Measurements from ENCODE around the gene NEB.

Gene NEB

DNA sequence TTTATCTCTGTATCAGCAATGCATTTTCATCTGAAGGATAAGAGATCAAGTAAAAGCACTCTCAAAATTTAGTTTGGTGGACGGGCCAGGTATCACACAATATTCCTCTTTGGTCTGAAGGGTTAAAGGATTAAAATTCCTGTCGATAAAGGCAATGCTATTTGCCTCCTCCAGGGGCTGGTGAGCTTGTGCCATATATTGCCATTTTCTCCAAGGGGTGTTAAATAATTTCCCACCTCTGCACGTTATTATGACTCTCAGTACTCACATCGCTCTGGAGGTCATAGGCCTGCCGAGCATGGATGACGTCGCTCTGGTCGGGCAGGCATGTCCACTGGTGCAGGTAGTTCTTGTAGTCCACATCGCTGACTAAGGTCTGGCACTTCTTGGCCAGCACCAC, 94.2 kb downstream of the NEB start:
- DNase-seq (ENCODE audit: low read depth), result no peak
- TF ChIP-seq, protein P1, sequence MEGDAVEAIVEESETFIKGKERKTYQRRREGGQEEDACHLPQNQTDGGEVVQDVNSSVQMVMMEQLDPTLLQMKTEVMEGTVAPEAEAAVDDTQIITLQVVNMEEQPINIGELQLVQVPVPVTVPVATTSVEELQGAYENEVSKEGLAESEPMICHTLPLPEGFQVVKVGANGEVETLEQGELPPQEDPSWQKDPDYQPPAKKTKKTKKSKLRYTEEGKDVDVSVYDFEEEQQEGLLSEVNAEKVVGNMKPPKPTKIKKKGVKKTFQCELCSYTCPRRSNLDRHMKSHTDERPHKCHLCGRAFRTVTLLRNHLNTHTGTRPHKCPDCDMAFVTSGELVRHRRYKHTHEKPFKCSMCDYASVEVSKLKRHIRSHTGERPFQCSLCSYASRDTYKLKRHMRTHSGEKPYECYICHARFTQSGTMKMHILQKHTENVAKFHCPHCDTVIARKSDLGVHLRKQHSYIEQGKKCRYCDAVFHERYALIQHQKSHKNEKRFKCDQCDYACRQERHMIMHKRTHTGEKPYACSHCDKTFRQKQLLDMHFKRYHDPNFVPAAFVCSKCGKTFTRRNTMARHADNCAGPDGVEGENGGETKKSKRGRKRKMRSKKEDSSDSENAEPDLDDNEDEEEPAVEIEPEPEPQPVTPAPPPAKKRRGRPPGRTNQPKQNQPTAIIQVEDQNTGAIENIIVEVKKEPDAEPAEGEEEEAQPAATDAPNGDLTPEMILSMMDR (conservative IDR thresholded peaks at IDR 0.05; ENCODE audit: low read depth, low read length), result no peak
- H3K4me3 ChIP-seq (ENCODE audit: low read depth, low read length), result no peak overlapping the region

DNA sequence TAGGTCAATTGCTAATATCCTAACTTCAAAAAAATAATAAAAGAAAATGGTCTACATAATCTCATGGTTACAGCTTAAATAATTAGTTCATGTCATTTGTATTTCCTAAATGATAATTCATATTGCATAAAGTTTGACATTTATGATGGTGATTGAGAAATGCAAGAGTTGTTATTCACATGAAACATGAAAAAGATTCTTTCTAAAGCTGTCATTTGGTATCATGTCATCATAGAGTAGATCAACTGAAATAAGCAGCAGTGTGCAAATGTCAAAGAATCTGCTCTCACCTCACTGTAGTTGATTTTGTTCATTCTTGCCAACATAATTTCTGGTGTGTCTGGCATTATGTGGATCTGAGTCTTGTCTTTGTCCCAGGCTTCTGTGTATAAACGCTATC, 95.3 kb downstream of the NEB start:
- DNase-seq (ENCODE audit: low read depth), result no peak
- TF ChIP-seq, protein P1 (conservative IDR thresholded peaks at IDR 0.05; ENCODE audit: low read depth, low read length), result no peak
- no peak overlapping the region for H3K4me3 ChIP-seq (ENCODE audit: low read depth, low read length)

DNA sequence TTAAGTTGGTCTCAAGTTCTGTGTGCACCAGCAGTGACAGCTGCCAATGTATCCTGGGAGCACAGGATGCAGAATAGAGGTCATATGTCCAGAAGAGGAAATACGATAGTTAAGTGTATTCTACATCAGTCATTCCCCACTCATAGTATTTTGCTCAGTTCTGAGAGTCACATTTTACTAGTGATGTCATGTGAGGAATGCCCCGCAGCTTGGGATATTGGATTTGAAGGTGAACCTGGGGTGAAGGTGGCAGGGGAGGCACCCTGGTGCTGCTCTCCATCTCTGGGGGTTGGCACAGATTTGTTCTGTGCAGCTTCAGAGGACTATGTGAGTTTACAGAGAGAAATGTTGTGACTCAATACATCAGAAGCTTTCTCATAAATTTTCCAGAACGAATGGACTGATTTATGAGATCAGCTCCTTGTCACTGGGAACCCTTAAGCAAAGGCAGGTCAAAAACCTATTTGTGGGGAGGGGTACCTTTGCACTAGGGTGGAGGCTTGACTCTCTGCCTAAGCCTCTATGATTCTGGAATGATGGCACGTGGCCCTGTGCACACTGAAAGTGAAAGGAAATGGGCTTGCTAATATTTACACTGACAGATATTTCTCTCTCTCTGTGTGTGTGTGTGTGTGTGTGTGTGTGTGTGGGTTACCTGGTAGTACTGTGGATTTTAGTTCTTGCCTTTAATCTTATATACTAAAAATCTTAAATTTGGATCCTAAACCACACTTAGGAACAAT, 95.9 kb downstream of the NEB start:
- DNase-seq (ENCODE audit: low read depth), result peak; percentile 31
- H3K4me3 ChIP-seq (ENCODE audit: low read depth, low read length), result no peak overlapping the region

DNA sequence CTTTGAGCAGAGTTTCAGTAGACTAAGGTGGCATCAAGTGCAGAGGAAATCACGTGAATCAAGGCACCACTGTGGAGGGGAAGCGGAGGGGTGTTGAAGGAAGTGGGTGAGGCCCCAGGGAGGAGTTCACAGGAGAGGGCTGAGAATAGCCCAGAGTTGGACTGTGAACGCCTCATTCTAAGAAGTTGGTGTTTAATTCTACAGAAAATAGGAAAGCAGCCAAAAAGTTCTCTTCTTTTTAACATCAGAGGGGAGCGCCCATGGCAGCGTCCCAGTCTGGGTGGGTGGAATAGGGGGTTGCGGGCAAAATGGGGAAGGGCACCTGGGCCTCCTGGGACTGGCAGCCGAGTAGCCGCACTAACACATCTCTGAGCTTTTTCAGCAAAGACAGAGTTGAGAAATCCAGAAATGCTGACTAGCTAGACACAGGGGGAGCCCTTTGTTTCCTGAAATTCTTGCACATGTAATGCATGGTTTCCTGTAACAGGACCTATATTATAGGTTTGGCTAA, 97.0 kb downstream of the NEB start:
- TF ChIP-seq, protein P1 (conservative IDR thresholded peaks at IDR 0.05; ENCODE audit: low read depth, low read length), result no peak
- no peak overlapping the region for H3K4me3 ChIP-seq (ENCODE audit: low read depth, low read length)
- no peak for DNase-seq (ENCODE audit: low read depth)

More for the DNA sequence above, 95.9 kb downstream of the NEB start:
- TF ChIP-seq, protein P1 (conservative IDR thresholded peaks at IDR 0.05; ENCODE audit: low read depth, low read length), result no peak

DNA sequence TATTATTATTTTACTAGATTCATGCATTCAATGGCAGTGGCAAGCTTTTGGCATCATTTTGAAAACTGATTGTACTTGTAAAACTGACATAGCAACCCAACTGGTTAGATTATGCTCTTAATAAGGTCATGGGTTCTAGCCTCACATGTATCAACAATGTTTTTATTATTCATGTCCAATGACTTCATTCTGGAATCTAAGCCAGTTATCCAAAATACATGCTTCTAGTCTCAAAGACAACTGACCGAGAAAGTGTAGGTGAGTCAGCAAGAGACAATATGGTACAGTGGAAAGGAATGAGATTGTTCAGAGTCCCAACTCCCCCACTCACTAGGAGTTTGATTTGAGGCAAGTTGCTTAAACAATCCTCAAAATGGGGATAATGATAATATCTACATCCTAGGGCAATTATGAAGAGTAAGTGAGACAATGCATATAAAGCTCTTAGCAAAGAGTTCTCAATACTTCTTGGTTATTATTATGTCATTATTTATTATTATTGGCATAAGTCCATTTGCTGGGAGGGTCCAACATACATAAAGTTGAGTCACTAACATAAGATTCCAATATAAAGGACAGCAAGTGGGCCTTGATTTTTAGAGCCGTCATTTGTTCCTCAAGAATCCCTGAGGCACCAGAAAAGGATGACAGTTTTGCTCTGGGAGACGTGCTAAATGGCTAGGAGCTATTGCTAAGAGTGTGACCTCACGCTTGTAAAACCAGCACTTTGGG, 99.4 kb downstream of the NEB start:
- no peak overlapping the region for H3K4me3 ChIP-seq (ENCODE audit: low read depth, low read length)
- TF ChIP-seq, protein P1 (conservative IDR thresholded peaks at IDR 0.05; ENCODE audit: low read depth, low read length), result no peak
- DNase-seq (ENCODE audit: low read depth), result no peak

DNA sequence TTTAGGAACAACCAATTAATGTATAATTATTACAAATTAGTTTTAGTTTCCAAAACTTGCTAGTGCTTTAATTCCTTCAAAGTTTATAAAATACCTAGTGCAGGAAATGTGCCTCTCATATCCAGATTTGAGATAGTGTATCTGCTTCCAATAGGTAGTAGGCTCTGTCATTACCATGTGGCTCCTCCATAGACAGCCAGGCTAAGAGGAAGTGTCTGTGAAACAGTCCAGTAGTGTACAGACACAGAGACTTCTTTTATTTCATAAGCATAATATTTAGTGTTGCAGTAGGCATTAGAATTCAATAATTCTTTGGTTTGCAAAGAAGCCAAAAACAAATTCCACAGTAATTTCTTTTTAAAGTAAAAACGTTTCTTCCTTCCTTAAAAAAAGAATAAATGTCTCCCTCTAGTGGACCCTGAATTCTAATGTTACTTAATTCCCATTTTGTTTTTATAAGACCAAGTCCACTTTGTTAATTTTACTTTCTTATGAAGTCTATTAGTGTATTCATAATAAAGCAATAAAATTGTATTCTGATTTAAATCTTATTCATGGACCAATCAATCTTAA, 101.2 kb downstream of the NEB start:
- TF ChIP-seq, protein P1 (conservative IDR thresholded peaks at IDR 0.05; ENCODE audit: low read depth, low read length), result peak; percentile 45
- DNase-seq (ENCODE audit: low read depth), result peak; percentile 52
- H3K4me3 ChIP-seq (ENCODE audit: low read depth, low read length), result no peak overlapping the region

Measured in choroid plexus epithelial cell (primary cell).